ENCODE results near the gene CTSW.
A peak's percentile ranks its signal among the peaks of the same experiment; 100 is the strongest.
"Not testable (repeated sequence)": the region's sequence is repeated elsewhere in the genome, so short reads cannot be mapped to it uniquely, and the experiment has no call there.

The CTSW gene

GRCh38 chr11:65886826-65887722 is 7.4 kb downstream of the CTSW start:
- no peak for DNase-seq

- DNase-seq: no peak
Measured at GRCh38 chr11:65887723-65888162, 8.1 kb downstream of the CTSW start.

- DNase-seq: peak; percentile 99
Measured at GRCh38 chr11:65888163-65888814, 8.7 kb downstream of the CTSW start, which contains the start of gene FIBP. Gene FIBP, minus strand, starts transcription at chr11:65888471. Its CDS starts 53 bp downstream, at chr11:65888418.

DNA sequence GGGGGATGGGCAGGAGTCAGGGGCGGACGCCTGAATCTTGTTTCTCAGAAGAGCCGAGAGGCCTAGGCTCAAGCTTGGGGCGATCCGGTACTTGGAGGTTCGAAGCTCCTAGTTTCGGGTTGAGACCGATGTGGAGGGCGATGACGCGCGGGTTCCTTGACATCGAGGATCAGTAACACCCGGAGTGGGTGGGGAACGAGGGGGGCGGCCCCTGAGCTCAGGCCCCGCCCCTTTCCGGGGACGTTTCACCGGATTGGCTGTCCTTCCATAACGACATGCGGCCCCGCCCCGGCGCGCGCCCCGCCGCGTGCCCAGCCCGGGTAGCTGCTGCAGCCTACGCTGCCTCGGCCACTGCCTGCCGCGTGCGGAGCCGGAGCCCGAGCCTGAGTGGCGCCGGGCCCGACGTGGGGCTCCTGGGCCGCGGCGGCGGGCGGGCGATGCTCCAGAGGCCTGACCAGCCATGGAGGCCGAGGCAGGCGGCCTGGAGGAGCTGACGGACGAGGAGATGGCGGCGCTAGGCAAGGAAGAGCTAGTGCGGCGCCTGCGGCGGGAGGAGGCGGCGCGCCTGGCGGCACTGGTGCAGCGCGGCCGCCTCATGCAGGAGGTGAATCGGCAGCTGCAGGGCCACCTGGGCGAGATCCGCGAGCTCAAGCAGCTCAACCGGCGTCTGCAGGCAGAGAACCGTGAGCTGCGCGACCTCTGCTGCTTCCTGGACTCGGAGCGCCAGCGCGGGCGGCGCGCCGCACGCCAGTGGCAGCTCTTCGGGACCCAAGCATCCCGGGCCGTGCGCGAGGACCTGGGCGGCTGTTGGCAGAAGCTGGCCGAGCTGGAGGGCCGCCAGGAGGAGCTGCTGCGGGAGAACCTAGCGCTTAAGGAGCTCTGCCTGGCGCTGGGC is 10.9 kb downstream of the CTSW start, which contains the start of gene CCDC85B:
Gene CCDC85B, plus strand, starts transcription at position 350 of the 895 bp plus-strand sequence. Its CDS starts 111 bp downstream, at position 461.
- peak; percentile 88 for DNase-seq

DNA sequence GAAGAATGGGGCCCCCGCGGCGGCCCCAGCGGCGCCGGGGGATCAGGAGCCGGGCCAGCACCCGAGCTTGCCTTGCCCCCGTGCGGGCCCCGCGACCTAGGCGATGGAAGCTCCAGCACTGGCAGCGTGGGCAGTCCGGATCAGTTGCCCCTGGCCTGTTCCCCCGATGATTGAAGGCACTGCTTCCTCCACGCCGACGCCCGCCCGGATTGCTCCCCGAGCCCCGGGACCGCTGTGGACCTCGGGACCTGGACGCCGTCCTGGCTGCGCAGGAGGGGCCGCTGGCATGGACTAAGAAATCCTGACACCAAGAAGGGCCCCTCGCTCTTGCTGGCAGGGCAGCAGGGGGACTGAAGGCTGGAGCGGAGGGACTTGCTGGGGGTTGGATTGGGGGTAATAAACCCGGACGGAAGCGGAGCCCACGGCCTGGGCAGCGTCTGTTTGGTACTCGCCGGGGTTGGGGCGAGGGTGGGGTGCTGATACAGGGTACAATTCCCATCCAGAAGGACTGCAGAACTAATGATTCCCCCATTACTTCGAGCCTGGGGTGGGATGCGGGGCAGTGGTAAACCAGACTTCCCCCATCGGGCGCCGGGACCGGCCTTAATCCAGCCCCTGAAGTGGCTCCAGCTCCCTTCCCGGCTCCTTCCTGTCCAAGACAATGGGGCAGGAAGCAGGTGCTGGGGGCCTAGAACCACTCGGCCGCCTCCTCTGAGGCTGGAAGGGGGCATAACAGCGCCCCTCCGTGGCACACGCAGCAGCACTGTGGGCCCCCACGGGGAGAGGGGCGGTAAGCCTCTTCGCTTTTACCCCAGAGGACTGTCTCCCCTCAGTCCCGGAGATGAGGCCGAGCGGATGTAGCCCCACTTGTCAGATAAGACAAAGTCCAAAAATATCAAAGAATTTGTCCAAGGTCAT is 11.8 kb downstream of the CTSW start:
- DNase-seq: peak; percentile 79

DNA sequence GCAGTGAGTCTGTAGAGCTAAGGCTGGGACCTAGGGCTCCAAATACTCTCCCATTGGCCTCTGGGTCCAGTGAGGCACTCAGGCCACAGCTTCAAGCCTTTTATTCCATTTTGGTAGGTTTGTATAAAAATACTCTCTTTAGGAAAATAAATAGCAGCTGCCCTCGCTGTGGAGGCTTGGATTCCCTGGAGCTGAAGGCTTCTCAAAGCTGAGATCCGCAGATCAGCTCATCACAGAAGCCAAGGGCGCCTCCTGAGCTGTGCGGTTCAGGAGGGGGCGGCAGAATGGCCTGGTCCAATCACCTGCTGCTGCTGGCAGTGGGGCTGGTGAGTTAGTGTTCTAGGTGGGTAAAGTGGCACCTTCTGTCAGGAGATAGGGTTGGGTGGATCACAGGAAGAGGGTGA is 12.5 kb downstream of the CTSW start:
- DNase-seq: not testable (repeated sequence)

DNA sequence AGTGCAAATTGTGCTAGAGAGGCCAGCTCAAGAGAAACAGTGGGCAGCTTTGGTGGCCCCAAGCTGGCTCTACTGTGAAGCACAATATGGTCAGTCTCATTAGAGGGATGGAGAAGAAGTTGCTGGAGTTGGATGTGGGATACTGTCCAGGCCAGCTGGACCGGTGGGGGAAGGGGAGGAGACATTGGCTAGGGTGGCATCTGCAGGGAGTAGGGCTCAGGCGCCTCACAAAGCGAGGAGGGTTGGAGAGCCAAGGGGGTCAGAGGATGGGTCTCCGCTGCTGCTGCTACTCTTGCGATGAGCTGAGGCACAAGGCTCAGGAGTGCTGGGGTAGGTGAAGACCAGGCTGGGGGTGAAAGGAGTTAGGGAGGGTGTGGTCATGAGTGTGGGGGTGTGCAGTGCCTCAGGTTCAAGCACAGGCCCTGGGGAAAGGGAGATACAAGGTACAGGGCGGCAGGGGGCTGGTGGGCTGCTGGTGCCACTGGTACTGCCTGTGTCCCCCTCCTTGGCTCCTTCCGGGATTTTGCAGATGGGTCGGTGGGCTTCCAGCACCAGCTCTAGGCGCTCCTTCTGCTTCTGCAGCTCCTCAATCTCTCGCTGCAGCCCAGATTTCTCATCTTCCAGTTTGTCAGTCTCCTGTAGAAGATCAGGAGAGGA is 13.2 kb downstream of the CTSW start:
- DNase-seq: no peak

GRCh38 chr11:65894034-65894591 is 14.5 kb downstream of the CTSW start:
- DNase-seq: no peak

- no peak for DNase-seq
Measured at GRCh38 chr11:65895482-65895981, 15.9 kb downstream of the CTSW start.

DNA sequence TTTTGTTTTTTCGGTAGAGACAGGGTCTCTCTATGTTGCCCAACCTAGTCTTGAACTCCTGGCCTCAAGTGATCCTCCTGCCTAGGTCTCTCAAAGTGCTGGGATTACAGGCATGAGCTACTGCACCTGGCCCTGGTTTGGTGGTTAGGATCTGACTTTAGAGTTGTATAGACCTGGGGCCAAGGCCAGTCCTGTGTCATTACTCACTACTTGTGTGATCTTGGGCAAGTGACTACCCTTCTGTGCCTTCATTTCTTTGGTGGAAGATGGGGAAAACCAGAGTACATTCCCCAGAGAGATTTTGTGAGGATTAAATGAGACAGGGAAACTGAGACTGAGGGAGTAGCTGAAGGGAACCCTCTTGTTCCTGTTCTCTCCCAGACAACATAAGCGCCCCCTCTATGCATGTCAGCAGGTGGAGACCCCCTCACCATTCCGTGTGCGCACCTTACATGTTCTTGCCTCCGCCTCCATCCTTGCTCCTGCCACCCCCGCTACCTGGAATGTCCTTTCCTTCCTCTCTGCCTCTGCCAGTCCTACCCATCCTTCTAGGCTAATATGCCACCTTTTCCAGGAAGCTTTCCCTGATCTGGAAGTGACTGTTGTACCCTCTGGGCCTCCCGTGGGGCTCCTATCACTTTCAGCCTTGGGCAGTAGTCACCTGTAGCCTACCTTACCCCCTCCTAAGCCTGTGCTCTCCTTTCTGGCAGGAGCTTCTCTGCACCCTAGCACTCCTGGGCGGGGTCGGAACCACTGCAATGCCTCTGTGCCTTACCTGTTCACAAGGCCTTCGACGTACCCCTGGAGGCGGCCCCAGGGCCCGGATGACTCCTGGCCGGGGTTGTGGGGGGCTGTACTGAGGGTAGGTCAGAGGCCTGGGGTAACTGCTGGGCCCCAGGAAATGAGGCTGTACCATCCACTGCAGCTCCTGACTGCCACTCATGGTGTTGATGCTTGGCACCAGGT is 16.7 kb downstream of the CTSW start:
- DNase-seq: no peak

GRCh38 chr11:65897020-65897471 is 17.4 kb downstream of the CTSW start:
- no peak for DNase-seq

GRCh38 chr11:65898656-65899355 is 19.2 kb downstream of the CTSW start:
- DNase-seq: no peak

DNA sequence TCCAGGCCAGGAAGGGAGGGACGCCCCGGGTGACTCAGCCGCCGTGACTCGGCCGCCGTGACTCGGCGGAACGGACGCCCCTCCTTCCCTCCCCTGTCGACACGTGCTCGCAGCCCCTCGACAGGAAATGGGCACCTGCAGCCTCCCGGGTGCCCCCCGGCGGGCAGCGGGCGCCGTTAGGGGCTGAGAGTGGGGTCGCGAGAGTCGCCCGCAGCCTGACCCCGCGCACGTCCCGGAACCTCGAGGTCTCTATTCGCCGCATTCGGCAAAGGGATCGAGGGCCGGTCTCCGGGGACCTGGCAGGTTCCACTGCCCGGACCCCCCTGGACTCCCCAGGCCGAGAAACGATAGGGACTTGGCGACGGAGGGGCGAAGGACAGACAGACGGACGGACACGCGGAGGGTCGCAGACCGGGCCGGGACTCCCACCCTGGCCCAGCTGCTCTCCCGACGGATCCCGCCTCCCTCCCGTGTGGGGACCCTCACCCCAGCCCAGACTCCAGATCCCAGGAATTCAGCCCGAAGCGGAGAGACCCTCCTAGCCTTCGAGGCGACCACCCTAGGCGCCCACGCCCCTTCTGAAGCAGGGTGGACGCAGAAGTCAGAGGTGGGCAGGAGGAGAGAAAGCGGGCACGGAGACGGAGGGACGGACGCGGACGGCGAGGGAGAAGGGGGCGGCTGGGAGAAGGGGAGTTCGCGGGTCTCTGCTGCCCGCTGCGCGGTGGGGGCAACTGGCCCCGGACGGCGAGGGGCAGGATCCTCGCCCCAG is 19.9 kb downstream of the CTSW start:
- DNase-seq: peak; percentile 90

GRCh38 chr11:65900125-65900898 is 20.7 kb downstream of the CTSW start, which contains the start of gene FOSL1:
Gene FOSL1, minus strand, starts transcription at chr11:65900388. Its CDS starts 49 bp downstream, at chr11:65900339.
- peak; percentile 93 for DNase-seq

GRCh38 chr11:65900899-65901180 is 21.2 kb downstream of the CTSW start:
- no peak for DNase-seq

- no peak for DNase-seq
Measured at GRCh38 chr11:65903068-65903481, 23.4 kb downstream of the CTSW start.

DNA sequence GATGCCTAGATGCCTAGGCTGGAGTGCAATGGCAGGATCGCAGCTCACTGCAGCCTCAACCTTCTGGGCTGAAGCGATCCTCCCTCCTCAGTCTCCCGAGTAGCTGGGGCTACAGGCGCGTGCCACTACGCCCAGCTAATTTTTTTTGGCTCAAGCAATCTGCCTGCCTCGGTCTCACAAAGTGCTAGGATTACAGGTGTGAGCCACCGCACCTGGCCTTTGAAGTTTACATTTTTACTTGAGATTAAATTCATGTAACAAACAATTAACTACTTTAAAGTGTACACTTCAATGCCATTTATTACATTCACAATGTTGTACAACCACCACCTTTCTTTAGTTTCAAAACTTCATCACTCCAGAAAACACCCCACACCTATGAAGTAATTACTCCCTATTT is 24.1 kb downstream of the CTSW start:
- no peak for DNase-seq
